Stimulated activated CD8-positive, alpha-beta memory T cell treated with anti-CD3 and anti-CD28 coated beads, Interleukin-15, amount 100 ng/mL, for 24 hours (primary cell): ENCODE measurements around the gene DHRS3.

Experiments used
- DNase-seq: peaks from one replicate; pipeline ENCODE4 v3.0.0-alpha.2; 2020; ENCODE audit warnings: low read depth

Gene DHRS3

DNA sequence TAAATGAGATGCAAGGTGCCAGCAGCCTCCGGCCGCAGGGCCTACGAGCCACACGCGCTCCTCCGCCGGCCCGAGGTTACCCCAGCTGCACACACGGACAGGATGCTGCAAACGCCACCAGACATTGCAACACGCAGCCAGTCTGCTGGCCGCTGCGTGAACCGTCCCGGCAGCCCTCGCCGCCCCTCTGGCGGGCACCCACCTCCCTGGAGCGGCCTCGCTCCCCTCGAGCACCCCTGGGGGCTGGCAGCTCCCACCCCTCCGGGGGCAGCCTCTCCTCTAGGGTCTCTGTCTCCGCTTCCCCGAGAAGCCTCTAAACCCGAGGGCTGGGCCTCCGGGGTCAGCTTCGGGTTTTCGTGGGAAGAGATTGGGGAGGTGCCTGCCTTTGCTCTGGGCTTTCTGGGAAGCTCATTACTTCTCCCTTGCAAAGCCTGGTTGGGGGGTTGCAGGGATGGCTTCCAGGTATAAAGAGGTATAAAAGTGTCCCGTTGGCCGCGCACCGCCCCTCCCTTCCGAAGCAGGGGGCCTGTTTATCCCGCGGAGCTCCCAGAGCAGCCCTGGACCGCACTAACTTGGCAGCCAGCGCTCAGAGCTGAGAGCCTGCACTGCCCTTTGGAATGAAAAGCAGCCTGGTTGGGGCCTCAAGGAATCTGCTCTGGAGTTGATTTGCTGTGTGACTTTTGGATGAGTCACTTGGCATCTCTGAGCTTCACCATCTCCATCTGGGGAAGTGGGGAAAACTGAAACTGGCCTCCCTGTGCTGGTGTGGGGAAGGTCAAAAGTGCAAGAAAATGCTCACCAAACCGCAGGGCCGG lies 21.8 kb downstream of the DHRS3 start:
- DNase-seq = no peak

GRCh38 chr1:12595757-12596006 lies 22.3 kb downstream of the DHRS3 start:
- DNase-seq = no peak

- no peak for DNase-seq
Measured at GRCh38 chr1:12594966-12595756, 22.8 kb downstream of the DHRS3 start.

DNA sequence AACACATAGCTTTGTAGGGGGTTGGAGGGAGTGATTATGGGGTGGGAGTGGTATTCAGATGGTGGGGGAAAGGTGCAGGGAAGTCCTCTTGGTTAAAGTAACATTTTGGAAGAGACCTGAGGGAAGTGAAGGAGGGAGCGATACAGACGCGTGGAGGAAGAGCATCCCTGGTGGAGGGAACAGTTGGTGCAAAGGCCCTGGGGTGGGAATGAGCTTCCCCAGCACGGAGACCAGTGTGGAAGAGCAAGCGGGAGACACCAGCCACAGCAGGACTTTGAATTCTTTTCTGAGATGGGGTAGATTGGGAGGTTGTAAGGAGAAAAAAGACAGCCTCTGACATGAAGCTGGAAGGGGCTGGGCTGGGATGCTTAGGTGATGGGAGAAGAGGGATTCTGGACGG lies 23.5 kb downstream of the DHRS3 start:
- DNase-seq = no peak

GRCh38 chr1:12593621-12594066 lies 24.4 kb downstream of the DHRS3 start:
- DNase-seq = no peak

DNA sequence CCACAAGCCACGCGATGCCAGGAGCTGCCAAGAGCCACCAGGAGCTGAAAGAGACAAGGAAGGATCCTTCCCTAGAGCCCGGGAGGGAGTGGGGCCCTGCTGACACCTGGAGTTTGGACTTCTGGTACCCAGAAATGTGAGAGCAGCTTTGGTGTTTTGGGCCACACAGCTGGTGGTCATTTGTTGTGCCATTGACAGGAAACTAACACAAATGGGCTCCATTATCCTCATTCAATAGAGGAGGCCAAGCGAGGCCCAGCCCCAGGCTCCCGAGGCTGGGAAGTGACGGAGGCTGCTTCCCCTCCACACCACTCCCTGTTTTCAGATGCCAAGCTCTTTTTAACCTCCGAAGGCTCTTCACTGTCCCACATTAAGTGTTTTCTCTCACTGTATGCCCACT lies 25.5 kb downstream of the DHRS3 start:
- DNase-seq = no peak

DNA sequence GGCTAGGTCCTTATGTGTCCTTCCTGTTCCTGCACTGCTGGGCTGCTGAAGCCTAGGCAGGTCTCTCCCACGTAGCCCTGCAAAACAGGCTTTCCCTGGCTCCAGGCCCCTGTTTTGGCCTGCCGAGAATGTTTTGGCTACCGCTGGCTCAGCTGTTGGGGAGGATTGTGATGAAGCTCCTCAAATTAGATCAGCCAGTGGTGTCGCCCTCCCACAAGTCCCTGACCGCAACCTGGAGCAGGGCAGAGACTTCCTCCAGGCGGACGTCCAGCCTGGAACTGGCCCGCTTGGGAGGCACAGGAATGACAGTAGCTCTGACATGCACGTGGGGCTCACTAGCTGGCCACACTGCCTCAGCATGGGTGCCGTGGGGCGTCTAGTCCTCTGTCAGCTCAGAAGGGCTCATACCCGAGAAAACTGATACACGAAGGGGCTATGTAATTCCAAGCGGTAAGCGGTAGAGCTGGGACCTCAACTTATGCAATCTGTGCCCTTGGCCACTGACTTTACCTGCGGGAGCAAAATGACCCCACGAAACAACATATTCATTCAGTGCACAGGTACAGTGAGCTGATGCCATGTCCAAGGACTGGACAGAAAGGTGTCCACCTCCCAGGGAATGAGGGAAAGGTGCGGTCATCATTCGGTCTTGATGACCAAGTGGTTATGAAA lies 26.6 kb downstream of the DHRS3 start:
- no peak for DNase-seq

DNA sequence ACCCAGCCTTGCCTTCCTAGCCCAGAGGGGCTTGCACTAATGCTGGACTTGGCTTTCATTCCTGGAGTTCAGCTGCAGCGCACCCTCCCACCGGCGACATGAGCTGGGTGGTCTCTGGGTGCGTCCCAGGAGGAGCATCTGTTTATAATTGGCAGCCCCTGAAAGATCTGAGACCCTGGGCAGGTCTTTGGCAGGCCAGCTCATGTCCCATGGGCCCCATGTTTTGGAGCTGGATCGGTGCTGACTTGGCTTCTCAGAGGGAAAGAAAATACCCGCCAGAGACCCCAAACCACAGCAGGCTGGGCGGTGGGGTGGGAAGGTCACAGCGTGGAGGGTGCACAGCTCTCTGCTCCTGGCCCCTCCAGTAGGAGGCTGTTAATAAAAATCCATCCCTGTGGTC lies 29.3 kb downstream of the DHRS3 start:
- DNase-seq = no peak

DNA sequence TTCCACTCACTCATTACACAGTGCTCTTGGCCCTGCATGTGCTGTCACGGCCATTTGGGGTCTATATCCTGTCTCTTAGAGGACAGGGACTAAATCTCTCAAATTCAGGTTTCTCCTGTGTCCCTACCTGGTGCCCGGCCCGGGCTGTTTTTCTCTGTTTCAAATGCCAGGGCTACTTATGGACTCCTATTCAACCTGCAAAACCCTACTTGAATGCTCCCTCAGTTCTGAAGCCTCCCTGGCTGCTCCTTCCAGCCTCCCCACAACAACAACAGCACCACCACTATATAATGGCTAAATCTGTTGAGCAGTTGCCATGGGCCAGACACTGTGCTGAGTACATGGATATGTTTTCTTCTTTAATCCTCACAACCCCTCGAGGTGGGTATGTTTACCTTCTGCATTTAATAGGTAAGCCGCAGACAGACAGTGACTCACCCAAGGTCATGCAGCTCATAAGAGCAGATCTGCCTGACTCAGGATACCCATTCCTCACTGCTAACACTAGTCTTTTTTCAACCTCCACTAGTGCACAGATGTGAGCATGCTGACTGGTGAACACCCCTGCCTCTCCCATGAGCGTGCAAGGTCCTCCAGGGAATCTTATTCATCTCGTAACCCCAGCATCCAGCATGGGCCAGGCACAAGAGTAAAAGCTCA lies 29.9 kb downstream of the DHRS3 start:
- DNase-seq = no peak

DNA sequence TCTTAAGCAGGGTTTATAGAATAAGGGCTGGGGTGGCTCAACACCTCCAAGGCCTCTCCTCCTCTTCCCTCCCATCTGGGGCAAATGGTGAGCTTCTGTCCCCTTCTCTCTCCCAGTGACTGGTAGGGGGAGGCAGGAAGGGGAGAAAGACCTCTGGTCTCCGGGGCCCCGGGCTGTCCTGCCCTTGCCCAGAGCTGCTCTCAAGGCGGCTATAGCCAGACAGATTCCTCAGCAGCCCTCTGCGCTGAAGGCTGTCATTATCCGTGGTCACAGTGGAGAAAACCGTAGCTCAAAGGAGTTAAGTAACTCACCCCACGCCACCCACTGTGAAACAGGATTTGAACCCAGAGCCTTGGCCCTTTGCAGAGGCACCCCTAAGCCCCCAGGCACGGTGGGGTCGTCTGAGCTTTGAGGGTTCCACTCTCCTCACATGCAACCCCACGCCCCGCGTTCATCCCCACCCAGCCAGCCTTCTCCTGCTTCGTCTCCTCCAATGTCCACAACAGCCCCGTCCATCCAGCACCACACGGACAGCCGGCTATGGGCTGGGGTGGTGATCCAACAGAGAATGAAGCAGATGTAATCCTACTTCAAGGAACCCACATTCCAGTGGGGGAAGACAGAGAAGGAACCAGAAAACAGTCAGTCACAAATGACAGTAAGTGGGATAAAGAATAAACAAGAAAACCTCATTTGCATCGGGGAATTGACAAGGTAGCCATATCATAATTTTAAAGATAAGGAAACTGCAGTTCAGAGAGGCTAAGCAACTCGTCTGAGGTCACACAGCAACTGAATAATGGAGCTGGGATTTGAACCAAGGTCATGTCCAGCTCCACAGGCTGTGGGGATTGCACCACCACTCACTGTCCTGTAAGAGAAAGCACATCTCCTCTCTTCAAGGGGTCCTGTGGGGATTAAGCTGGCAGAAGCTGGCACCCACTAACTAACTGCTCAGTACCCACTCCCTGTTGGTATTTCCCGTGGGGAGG lies 31.8 kb downstream of the DHRS3 start:
- DNase-seq = no peak

GRCh38 chr1:12585536-12585935 lies 32.5 kb downstream of the DHRS3 start:
- no peak for DNase-seq

- no peak for DNase-seq
Measured at GRCh38 chr1:12584900-12585525, 33.0 kb downstream of the DHRS3 start.

DNA sequence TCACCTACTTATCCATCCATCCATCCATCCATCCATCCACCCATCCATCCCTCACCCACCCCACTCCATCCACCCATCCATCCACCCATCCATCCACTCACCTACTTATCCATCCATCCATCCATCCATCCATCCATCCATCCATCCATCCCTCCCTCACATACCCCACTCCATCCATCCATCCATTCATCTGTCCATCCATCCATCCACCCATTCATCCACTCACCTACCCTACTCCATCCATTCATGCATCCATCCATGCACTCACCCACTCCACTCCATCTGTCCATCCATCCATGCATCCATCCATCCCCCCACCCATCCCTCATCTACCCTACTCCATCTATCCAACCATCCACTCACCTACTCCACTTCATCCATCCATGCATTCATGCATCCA lies 34.5 kb downstream of the DHRS3 start:
- DNase-seq = no peak

DNA sequence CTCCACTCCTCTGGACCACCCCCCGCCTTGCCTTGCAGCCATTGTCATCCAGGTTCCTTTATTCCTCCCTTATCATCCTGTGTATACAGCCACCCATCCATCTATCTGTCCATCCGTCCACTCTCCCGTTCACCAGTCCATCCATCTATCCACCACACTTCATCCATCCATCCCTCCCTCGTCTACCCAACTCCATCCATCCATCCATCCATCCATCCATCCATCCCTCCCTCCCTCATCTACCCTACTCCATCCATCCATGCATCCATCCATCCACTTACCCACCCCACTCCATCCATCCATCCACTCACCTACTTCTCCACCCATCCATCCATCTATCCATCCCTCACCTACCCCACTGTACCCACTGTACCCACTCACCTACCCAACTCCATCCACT lies 35.4 kb downstream of the DHRS3 start:
- no peak for DNase-seq

DNA sequence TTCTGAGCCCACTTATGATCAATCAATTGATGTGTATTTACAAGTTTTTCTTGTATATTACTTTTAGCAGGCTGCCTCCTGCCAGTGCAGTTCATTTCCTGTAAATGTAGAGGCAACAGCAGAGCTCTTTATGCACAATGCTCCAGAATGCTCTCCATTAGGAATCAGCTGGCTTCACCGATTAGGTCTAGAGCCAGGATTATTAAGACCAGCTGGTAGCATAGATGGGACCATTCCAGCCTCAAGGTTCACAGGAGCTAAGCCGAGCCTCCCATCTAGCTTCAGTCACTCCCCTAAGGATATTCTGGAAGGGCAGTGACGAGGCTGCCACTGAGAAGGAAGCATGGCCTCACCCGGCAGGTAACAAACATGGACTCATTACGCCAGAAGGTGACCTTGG lies 36.8 kb downstream of the DHRS3 start:
- no peak for DNase-seq

- DNase-seq = no peak
Measured at GRCh38 chr1:12580054-12580887, 37.7 kb downstream of the DHRS3 start.

- DNase-seq = no peak
Measured at GRCh38 chr1:12578860-12579422, 39.1 kb downstream of the DHRS3 start.

- DNase-seq = no peak
Measured at GRCh38 chr1:12577020-12577419, 41.0 kb downstream of the DHRS3 start.

DNA sequence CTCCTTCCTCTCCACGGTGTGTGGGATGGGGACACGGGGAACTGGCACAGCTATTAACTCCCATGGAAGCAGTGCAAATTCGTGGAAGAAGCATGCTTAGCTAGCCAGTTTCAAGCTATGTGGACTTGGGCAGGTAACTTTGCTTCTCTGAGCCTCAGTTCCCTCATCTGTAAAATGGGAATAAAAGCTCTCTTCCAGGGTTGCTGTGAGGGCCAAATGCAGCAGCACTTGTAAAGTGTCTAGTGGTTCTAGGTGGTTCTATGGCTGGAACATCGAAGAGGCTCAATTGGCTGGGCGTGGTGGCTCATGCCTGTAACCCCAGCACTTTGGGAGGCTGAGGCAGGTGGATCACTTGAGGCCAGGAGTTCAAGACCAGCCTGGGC lies 43.3 kb downstream of the DHRS3 start:
- no peak for DNase-seq
